ENCODE results near the gene RPL39L. TPM values are rescaled to one million over a fixed set of nuclear protein-coding genes. Genes with fewer than 3 reads are reported as not detected.

RPL39L gene
- total and polyA plus RNA-seq, 10 of the 15 experiments (the other 5 are each of a cell fraction or from before 2014, with no cell fraction given), result 12.5 to 67.8 (median 31.3) TPM

DNA sequence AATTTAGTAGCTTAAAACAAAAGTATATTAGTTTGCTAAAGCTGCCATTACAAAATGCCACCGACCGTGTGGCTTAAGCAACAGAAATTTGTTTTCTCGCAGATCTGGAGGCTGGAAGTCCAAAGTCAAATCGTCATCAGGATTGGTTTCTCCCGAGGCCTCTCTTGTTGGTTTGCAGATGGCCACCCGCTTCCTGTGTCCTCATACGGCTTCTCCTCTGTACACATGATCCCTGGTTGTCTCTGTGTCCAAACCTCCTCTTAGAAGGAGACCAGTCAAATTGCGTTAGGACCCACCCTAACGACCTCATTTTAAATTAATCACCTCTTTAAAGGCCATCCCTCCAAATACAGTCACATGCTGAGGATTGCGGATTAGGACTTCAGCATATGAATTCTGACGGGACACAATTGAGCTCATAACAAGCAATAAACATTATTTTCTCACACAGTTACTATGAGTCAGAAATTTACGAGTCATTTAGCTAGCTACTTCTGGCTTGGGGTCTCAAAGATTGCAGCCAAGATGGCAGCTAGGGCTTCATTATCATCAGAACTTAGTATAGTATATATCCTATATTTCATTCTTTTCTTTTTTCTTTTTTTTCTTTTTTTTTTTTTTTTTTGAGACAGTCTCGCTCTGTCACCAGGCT lies 58.4 kb downstream of the RPL39L start (continued):
- TF ChIP-seq ZNF384 (IDR thresholded peaks at IDR 0.05; ENCODE audit: borderline replicate concordance, low read depth, low read length), result no peak
- no peak for TF ChIP-seq CREM (IDR thresholded peaks at IDR 0.05; ENCODE audit: low read depth)
- TF ChIP-seq BMI1 (IDR thresholded peaks at IDR 0.05; ENCODE audit: borderline replicate concordance), result no peak
- TF ChIP-seq, protein P1, sequence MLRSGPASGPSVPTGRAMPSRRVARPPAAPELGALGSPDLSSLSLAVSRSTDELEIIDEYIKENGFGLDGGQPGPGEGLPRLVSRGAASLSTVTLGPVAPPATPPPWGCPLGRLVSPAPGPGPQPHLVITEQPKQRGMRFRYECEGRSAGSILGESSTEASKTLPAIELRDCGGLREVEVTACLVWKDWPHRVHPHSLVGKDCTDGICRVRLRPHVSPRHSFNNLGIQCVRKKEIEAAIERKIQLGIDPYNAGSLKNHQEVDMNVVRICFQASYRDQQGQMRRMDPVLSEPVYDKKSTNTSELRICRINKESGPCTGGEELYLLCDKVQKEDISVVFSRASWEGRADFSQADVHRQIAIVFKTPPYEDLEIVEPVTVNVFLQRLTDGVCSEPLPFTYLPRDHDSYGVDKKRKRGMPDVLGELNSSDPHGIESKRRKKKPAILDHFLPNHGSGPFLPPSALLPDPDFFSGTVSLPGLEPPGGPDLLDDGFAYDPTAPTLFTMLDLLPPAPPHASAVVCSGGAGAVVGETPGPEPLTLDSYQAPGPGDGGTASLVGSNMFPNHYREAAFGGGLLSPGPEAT (IDR thresholded peaks at IDR 0.05; ENCODE audit: low read depth), result no peak
- TF ChIP-seq HCFC1 (IDR thresholded peaks at IDR 0.05; ENCODE audit: low read length), result no peak

DNA sequence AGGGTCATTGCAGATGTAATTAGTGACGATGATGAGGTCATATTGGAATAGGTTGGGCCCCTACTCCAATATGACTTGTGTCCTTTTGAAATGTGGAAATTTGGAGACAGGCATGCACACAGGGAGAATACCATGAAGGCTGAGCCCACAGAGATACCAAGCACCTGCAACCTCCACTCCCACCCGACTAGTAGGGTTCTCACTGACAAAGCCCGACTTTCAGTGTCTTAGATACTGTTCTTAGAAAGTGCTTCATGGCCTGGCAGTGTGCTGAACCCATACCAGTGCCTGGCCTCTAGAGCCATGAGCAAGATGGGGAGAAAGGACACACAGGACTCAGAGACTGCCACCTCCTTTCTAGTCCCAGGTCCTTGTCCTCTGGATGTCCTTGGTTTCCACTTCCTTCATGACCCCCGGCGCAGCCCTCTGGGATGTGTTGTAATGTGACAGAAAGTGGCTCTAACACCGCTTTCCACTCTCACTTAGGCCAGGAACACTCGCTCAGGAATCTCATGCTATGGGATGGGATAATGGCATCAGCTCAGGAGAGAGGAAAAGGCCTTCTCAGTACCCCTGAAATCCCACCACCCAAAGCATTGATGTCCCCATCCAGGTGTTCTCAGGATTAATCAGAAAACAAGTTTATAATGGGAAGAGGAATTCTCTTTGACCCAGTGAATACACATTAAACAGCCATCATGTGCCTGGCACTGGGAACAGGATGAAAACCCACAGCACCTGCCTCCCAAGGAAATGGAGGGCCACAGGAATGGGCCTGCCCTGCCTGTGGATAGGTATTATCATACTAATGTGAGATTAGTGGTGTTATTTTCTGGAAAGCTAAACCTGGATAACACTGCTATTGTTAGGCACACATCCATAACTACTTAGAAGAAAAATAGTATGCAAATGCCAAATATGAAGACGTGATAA lies 59.9 kb downstream of the RPL39L start:
- Histone ChIP-seq H2AFZ (ENCODE audit: control insufficient read depth, low read depth, low read length) (no peak overlapping the region), H3K9ac (ENCODE audit: control insufficient read depth, insufficient read depth, low read length) (no peak overlapping the region), H3K79me2 (ENCODE audit: control insufficient read depth, insufficient read depth, low read length) (no peaks in the 10 kb centered on the region), H3K4me3 (no peak overlapping the region), H3K9me3 (replicated peaks; ENCODE audit: control insufficient read depth, insufficient read depth, low read length) (no peaks in the 10 kb centered on the region; the same call in 2 of the 3 replicates), H3K4me1 (ENCODE audit: control insufficient read depth, insufficient read depth, low read length) (no peaks in the 10 kb centered on the region), H3K4me2 (ENCODE audit: control insufficient read depth, insufficient read depth) (no peak overlapping the region), H3K27ac (ENCODE audit: control insufficient read depth, insufficient read depth) (no peak overlapping the region), H3K27me3 (replicated peaks in 1 of 2; ENCODE audit: control insufficient read depth in 2 of 2, insufficient read depth in 2 of 2, low read length in 1 of 2) (no peaks in the 10 kb centered on the region), H3K36me3 (ENCODE audit: control insufficient read depth in 2 of 2, insufficient read depth in 2 of 2, low read length in 1 of 2) (peaks cover 18 to 27% of the 10 kb centered on the region in 2 experiments), H4K20me1 (ENCODE audit: control insufficient read depth, insufficient read depth) (no peaks in the 10 kb centered on the region)
- ATAC-seq (peak; percentile 39), DNase-seq (ENCODE audit: low read depth, low spot score) (no peak), FAIRE-seq (no peak)
- BruUV-seq (replicated peaks), result no TSS peak
- TF ChIP-seq POLR2A (IDR thresholded peaks at IDR 0.05; ENCODE audit: low read depth, low read length) (peak; percentile 62; the same call in 1 of the 2 replicates), POLR2AphosphoS2 (IDR thresholded peaks at IDR 0.05; ENCODE audit: low read depth, low read length) (peak; percentile 58), POLR2AphosphoS5 (IDR thresholded peaks at IDR 0.05; ENCODE audit: low read length) (peak; percentile 85), CREB1 (IDR thresholded peaks at IDR 0.05; ENCODE audit: low read depth) (0 out of 2 replicates have a peak, but pooled peaks have one; percentile 10), ATF7 (IDR thresholded peaks at IDR 0.05; ENCODE audit: low read depth) (0 out of 2 replicates have a peak, but pooled peaks have one; percentile 21), PML (IDR thresholded peaks at IDR 0.05; ENCODE audit: low read length) (0 out of 2 replicates have a peak, but pooled peaks have one; percentile 31), JUND (IDR thresholded peaks at IDR 0.05; ENCODE audit: low read depth, low read length) (no peak), ZNF622 (IDR thresholded peaks at IDR 0.05) (no peak), BHLHE40 (IDR thresholded peaks at IDR 0.05; ENCODE audit: borderline replicate concordance in 1 of 2, low read depth in 2 of 2, low read length in 1 of 2) (no peak)
- intact Hi-C loops (cut with micrococcal nuclease; ENCODE audit: unreplicated experiment) (no loop called here), in situ Hi-C loops (cut with MboI) (no loop called here)
- ChIA-PET CTCF (no interaction called here), RAD21 (ENCODE audit: unreplicated experiment) (no interaction called here), POLR2A (no interaction called here), SMC1A (ENCODE audit: uncharacterized antibody, unreplicated experiment) (no interaction called here)
- 58% methylated on average over 8 of the region's 8 CpGs for WGBS (ENCODE audit: insufficient coverage, insufficient replicate concordance, low lambda C conversion rate, missing lambda C conversion rate)

Data from GM12878 (cell line).